Activated naive CD8-positive, alpha-beta T cell treated with anti-CD3 and anti-CD28 coated beads, Interleukin-2, amount 50 U/mL, for 24 hours (primary cell): Measurements from ENCODE around the gene CDHR2.
"Not testable (repeated sequence)": the region's sequence is repeated elsewhere in the genome, so short reads cannot be mapped to it uniquely, and the experiment has no call there.

Experiments
- ATAC-seq: fragments of 150-1000 bp; cut with Tn5 transposase; one replicate; pipeline ENCODE4 v1.10.0; 2021
- DNase-seq: peaks from one replicate; pipeline ENCODE4 v3.0.0; 2021
- H3K27ac Mint-ChIP-seq: one replicate; pipeline ENCODE4 v1.8.0; 2021; ENCODE audit warnings: mild to moderate bottlenecking, mixed read lengths
- H3K27me3 Mint-ChIP-seq: one replicate; pipeline ENCODE4 v1.8.0; 2021; ENCODE audit warnings: mixed read lengths
- H3K36me3 Mint-ChIP-seq: one replicate; pipeline ENCODE4 v1.8.0; 2021; ENCODE audit warnings: low read depth, mixed read lengths
- H3K4me1 Mint-ChIP-seq: one replicate; pipeline ENCODE4 v1.8.0; 2021; ENCODE audit warnings: mixed read lengths
- H3K4me3 Mint-ChIP-seq: one replicate; pipeline ENCODE4 v1.8.0; 2021; ENCODE audit warnings: mild to moderate bottlenecking, moderate library complexity, mixed read lengths
- H3K9me3 Mint-ChIP-seq: one replicate; pipeline ENCODE4 v1.8.0; 2021; ENCODE audit warnings: mixed read lengths

CDHR2 gene

DNA sequence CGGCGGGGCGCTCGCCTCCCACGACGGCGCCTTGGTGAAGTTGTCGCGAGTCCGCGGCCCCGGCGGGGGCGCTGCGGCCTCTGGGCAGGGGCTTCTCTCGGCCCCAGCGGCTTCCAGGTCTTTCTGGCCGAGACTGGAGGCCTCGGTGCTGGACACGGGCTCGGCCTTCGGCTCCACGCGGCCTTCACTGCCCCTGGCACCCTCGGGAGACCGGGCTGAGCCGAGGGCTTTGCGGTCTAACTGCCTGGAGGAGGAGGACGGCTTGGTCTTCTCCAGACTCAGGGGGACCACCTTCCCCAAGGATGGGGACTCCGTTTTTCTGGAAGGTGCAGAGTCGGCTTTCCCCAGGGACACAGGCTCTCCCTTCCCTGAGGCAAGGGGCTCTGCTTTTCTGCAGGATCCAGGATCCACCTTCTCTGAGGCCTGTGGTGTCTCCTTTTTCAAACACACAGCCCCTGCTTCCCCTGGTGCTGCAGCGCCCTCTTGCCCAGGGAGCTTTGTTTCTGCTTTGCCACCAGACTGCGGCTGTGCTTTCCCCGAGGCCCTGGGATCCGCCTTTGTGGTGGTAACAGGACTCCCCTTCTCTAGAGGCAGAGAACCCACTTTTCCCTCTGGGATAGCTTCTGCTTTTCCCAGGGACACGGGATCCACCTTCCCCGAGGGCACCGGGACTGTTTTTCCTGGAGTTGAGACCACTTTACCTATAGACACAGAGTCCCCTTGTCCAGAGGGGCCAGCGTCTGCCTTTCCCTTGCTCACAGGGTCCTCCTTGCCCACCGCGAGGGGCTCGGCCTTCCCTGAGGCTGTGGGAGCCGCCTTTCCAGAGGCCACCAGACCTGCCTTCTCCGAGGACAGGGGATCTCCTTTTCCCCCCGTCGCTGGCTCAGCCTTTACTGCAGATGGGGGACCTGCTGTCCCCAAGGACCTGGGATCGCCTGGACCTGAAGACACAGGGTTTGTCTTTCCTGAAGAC lies 48.6 kb downstream of the CDHR2 start:
- peaks cover 11% of the 10 kb centered on the region for H3K27me3 Mint-ChIP-seq
- ATAC-seq (no peak), DNase-seq (peak; percentile 24)
- H3K36me3 Mint-ChIP-seq: peaks cover 2% of the 10 kb centered on the region
- H3K4me3 Mint-ChIP-seq: no peak overlapping the region
- H3K4me1 Mint-ChIP-seq: peaks cover 8% of the 10 kb centered on the region
- no peak overlapping the region for H3K27ac Mint-ChIP-seq
- no peaks in the 10 kb centered on the region for H3K9me3 Mint-ChIP-seq

DNA sequence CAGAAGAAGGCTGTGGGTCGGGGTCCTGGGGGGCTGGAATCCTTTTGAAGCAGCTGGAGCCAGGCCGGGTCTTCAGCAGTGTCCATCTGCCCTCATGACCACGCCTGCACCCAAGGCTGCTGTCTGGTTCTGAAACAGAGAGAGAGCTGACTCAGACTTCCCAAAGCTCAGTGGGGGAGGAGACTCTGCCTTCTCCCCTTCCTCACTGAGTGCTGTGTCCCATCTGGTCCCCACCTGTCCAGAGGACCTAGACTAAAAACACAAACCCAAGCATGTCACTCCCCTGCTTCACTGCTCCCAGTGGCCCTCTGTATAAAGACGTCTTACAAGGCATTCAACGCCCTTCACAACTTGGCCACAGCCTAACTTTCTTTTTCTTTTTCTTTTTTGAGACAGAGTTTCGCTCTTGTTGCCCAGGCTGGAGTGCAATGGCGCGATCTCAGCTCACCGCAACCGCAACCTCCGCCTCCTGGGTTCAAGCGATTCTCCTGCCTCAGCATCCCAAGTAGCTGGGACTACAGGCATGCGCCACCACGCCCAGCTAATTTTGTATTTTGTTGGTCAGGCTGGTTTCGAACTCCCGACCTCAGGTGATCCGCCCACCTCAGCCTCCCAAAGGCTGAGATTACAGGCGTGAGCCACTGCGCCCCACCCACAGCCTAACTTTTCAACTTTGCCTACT lies 50.7 kb downstream of the CDHR2 start:
- not testable (repeated sequence) for H3K4me1 Mint-ChIP-seq, ATAC-seq, H3K9me3 Mint-ChIP-seq, H3K4me3 Mint-ChIP-seq, H3K27ac Mint-ChIP-seq, H3K36me3 Mint-ChIP-seq, DNase-seq
- H3K27me3 Mint-ChIP-seq: peaks cover 15% of the 10 kb centered on the region

DNA sequence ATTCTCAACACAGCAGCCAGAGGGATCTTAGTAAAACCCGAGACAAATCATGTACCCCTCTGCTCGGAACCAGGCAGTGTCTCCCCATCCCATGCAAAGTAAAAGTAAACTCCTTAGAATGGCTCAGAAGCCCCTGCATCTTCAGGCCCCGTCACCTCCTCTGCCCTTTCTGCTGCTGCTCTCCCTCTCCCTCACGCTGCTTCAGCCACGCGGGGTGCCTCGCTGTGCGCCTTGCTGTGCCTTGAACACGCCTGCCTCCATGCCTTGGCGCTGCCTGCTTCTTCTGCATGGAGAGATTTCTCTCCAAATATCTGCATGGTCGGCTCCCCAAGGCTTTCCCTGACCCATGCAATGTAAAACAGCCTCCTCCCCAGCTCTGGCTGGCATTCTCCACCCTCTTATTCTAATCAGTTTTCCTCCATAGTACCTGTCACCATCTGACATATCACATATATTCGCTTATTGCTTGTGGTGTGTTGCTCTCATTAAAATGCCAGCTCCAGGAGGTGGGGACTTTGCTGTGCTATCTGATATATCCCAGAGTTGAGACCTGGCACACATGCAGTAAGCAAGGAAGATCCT lies 52.9 kb downstream of the CDHR2 start:
- peaks cover 9% of the 10 kb centered on the region for H3K27me3 Mint-ChIP-seq

GRCh38 chr5:176603091-176603490 lies 53.9 kb downstream of the CDHR2 start:
- no peaks in the 10 kb centered on the region for H3K9me3 Mint-ChIP-seq
- H3K36me3 Mint-ChIP-seq: peaks cover 2% of the 10 kb centered on the region
- H3K4me3 Mint-ChIP-seq: no peak overlapping the region
- H3K4me1 Mint-ChIP-seq: peaks cover 2% of the 10 kb centered on the region
- DNase-seq (no peak), ATAC-seq (no peak)
- H3K27ac Mint-ChIP-seq: no peak overlapping the region
- H3K27me3 Mint-ChIP-seq: peaks cover 11% of the 10 kb centered on the region

More for the DNA sequence above, 52.9 kb downstream of the CDHR2 start:
- Mint-ChIP-seq H3K36me3 (peaks cover 2% of the 10 kb centered on the region), H3K4me1 (peaks cover 4% of the 10 kb centered on the region), H3K27ac (no peak overlapping the region), H3K4me3 (no peak overlapping the region), H3K9me3 (no peaks in the 10 kb centered on the region)
- DNase-seq (no peak), ATAC-seq (no peak)

DNA sequence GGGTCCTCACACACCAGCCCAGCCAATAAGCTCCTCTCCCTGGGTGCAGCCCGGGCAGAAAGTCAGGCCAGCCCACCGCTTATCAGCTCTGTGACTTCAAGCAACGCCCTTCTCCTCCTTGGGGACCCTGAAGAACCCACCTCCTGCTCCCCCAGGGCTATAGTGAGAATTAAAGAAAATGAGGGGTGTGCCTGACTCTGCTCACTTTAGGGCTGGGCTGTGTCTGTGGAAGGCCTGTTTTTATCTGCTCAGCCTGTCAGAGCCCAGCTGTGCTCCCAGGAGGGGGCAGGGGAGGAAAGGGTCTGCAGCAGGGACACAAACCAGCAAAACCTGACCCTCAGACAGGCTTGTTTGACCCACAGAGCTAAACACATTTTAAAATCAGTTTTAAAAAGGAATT lies 56.9 kb downstream of the CDHR2 start:
- ATAC-seq (no peak), DNase-seq (no peak)
- no peaks in the 10 kb centered on the region for H3K9me3 Mint-ChIP-seq
- H3K27ac Mint-ChIP-seq: no peak overlapping the region
- peaks cover 11% of the 10 kb centered on the region for H3K4me1 Mint-ChIP-seq
- peaks cover 20% of the 10 kb centered on the region for H3K27me3 Mint-ChIP-seq
- H3K36me3 Mint-ChIP-seq: no peaks in the 10 kb centered on the region
- H3K4me3 Mint-ChIP-seq: no peak overlapping the region

DNA sequence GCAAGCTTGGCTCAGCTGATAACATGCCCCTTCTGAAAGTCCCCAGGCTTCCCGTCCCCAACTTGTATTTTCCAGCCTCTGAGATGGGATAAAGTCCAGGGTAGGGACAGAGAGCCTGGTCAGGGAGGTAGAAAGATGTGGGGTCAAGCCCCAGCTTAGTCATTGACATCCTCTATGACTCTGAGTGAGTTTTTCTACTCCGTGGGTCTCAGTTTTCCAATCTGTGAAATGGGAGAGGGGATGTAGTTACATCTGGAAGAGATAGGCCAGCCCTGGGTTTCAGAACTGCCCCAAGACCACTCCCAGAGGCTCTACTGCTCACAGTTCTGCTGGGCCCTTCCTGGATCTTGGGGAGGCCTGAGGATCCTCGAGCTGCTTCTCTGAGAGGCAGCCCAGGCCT lies 57.7 kb downstream of the CDHR2 start:
- Mint-ChIP-seq H3K27me3 (peaks cover 26% of the 10 kb centered on the region), H3K9me3 (no peaks in the 10 kb centered on the region), H3K4me1 (peaks cover 14% of the 10 kb centered on the region), H3K27ac (no peak overlapping the region), H3K4me3 (no peak overlapping the region), H3K36me3 (no peaks in the 10 kb centered on the region)
- DNase-seq (no peak), ATAC-seq (no peak)

- Mint-ChIP-seq H3K4me1 (peaks cover 14% of the 10 kb centered on the region), H3K27me3 (peaks cover 37% of the 10 kb centered on the region), H3K27ac (no peak overlapping the region), H3K9me3 (no peaks in the 10 kb centered on the region), H3K4me3 (peak overlapping the region; percentile 85), H3K36me3 (no peaks in the 10 kb centered on the region)
- DNase-seq: no peak
- no peak for ATAC-seq
Measured at GRCh38 chr5:176608142-176608705, 59.1 kb downstream of the CDHR2 start.

GRCh38 chr5:176608937-176609723 lies 60.0 kb downstream of the CDHR2 start:
- H3K27me3 Mint-ChIP-seq: peaks cover 41% of the 10 kb centered on the region
- peaks cover 14% of the 10 kb centered on the region for H3K4me1 Mint-ChIP-seq
- H3K9me3 Mint-ChIP-seq: no peaks in the 10 kb centered on the region
- peak; percentile 31 for DNase-seq
- no peaks in the 10 kb centered on the region for H3K36me3 Mint-ChIP-seq
- H3K4me3 Mint-ChIP-seq: peak overlapping the region; percentile 85
- peak overlapping the region; percentile 85 for H3K27ac Mint-ChIP-seq
- peak; percentile 3 for ATAC-seq

GRCh38 chr5:176609724-176610434 lies 60.7 kb downstream of the CDHR2 start, which contains the start of gene GPRIN1:
Gene GPRIN1, minus strand, starts transcription at chr5:176610156. Its CDS starts 10,322 bp downstream, at chr5:176599834.
- Mint-ChIP-seq H3K27ac (peak within 1 kb of the TSS; percentile 85), H3K9me3 (no peaks in the 10 kb centered on the region), H3K4me3 (peak within 1 kb of the TSS; percentile 85), H3K4me1 (peaks cover 14% of the 10 kb centered on the region), H3K36me3 (no peaks in the 10 kb centered on the region), H3K27me3 (peaks cover 42% of the 10 kb centered on the region)
- DNase-seq: peak; percentile 72
- ATAC-seq: peak; percentile 65

- peak overlapping the region; percentile 63 for H3K4me3 Mint-ChIP-seq
- no peaks in the 10 kb centered on the region for H3K9me3 Mint-ChIP-seq
- no peak for DNase-seq
- H3K36me3 Mint-ChIP-seq: no peaks in the 10 kb centered on the region
- peaks cover 44% of the 10 kb centered on the region for H3K27me3 Mint-ChIP-seq
- no peak overlapping the region for H3K27ac Mint-ChIP-seq
- ATAC-seq: no peak
- peaks cover 14% of the 10 kb centered on the region for H3K4me1 Mint-ChIP-seq
Measured at GRCh38 chr5:176610435-176610773, 61.3 kb downstream of the CDHR2 start.

GRCh38 chr5:176611435-176611834 lies 62.3 kb downstream of the CDHR2 start:
- peaks cover 14% of the 10 kb centered on the region for H3K4me1 Mint-ChIP-seq
- ATAC-seq: no peak
- H3K27me3 Mint-ChIP-seq: peaks cover 55% of the 10 kb centered on the region
- no peaks in the 10 kb centered on the region for H3K36me3 Mint-ChIP-seq
- H3K9me3 Mint-ChIP-seq: no peaks in the 10 kb centered on the region
- peak; percentile 65 for DNase-seq
- H3K4me3 Mint-ChIP-seq: no peak overlapping the region
- H3K27ac Mint-ChIP-seq: no peak overlapping the region

- Mint-ChIP-seq H3K4me1 (peaks cover 14% of the 10 kb centered on the region), H3K4me3 (no peak overlapping the region), H3K27me3 (peaks cover 60% of the 10 kb centered on the region), H3K36me3 (no peaks in the 10 kb centered on the region), H3K27ac (no peak overlapping the region), H3K9me3 (no peaks in the 10 kb centered on the region)
- DNase-seq: no peak
- no peak for ATAC-seq
Measured at GRCh38 chr5:176612008-176612407, 62.9 kb downstream of the CDHR2 start.

DNA sequence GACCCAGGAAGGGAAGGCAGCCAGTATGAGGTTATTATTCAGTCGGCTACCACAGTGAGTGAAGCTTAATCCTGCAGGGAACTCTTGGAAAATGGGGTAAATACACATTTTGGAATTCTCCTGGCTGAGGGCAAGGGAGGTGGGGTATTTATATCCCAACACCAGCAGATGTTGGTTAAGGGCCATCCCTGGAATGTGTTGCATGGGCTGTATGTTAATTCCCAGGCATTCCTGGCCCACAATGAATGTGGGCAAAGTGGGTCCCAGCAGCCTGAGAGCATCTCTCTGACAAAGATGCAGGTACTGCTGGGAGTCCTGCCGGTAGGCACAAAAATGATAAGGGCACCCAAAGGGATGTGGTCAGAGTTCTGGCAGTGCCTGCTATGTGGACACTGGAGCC lies 63.7 kb downstream of the CDHR2 start:
- no peak for DNase-seq
- no peaks in the 10 kb centered on the region for H3K36me3 Mint-ChIP-seq
- no peak overlapping the region for H3K4me3 Mint-ChIP-seq
- peaks cover 14% of the 10 kb centered on the region for H3K4me1 Mint-ChIP-seq
- no peak overlapping the region for H3K27ac Mint-ChIP-seq
- H3K9me3 Mint-ChIP-seq: no peaks in the 10 kb centered on the region
- no peak for ATAC-seq
- H3K27me3 Mint-ChIP-seq: peaks cover 67% of the 10 kb centered on the region
